ENCODE measurements around the gene VAMP2.

Gene VAMP2

GRCh38 chr17:8118769-8119580 is 43.8 kb downstream of the VAMP2 start:
- peak; percentile 88 to 89 for DNase-seq
- peaks cover 58% of the 10 kb centered on the region for H3K4me1 Mint-ChIP-seq
- peak overlapping the region; percentile 91 to 96 for H3K4me3 Mint-ChIP-seq
- peak; percentile 73 for ATAC-seq
- H3K9me3 Mint-ChIP-seq, result no peaks in the 10 kb centered on the region
- H3K27ac Mint-ChIP-seq, result peak overlapping the region; percentile 95 to 100
- H3K27me3 Mint-ChIP-seq, result peaks cover 61% of the 10 kb centered on the region

GRCh38 chr17:8117980-8118768 is 44.6 kb downstream of the VAMP2 start, which contains the start of gene ALOXE3:
ALOXE3 (minus strand) TSS chr17:8118514; CDS start chr17:8117990, 524 bp downstream.
- Mint-ChIP-seq H3K4me1 (peaks cover 50% of the 10 kb centered on the region), H3K27me3 (peaks cover 61% of the 10 kb centered on the region)
- DNase-seq, result peak in 1 of 2 donors; percentile 31

GRCh38 chr17:8117367-8117979 is 45.3 kb downstream of the VAMP2 start:
- no peaks in the 10 kb centered on the region for H3K9me3 Mint-ChIP-seq
- H3K4me1 Mint-ChIP-seq, result peaks cover 43% of the 10 kb centered on the region
- no peak for ATAC-seq
- DNase-seq, result no peak
- H3K27me3 Mint-ChIP-seq, result peaks cover 59% of the 10 kb centered on the region
- no peak overlapping the region for H3K27ac Mint-ChIP-seq
- H3K4me3 Mint-ChIP-seq, result peak overlapping the region; percentile 91 to 96

More at GRCh38 chr17:8117980-8118768, 44.6 kb downstream of the VAMP2 start, which contains the start of gene ALOXE3:
- peak; percentile 1 for ATAC-seq
- Mint-ChIP-seq H3K4me3 (peak within 1 kb of the TSS; percentile 91 to 96), H3K9me3 (no peaks in the 10 kb centered on the region), H3K27ac (peak within 1 kb of the TSS; percentile 95 to 100)

DNA sequence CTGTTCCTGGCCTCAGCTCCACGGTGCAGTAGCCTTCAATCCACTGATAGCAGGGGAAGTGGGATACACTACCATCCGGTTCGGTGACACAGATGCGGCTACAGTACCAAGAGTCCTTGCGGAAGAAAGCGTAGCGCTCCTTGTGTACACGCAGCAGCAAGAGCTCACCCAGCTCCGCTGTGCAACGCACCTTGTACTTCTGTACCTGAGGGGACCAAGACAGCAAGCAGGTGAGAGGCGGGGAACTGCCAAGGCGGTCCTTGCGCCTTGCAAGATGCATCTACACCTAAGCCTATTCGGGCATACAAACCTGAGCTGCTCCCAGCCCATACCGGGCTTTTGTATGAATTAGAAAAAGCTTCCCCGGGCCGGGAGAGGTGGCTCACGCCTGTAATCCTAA is 46.0 kb downstream of the VAMP2 start:
- peaks cover 39% of the 10 kb centered on the region for H3K4me1 Mint-ChIP-seq
- DNase-seq (no peak), ATAC-seq (no peak)
- peaks cover 61% of the 10 kb centered on the region for H3K27me3 Mint-ChIP-seq
- no peak overlapping the region for H3K27ac Mint-ChIP-seq
- H3K9me3 Mint-ChIP-seq, result no peaks in the 10 kb centered on the region
- no peak overlapping the region for H3K4me3 Mint-ChIP-seq

DNA sequence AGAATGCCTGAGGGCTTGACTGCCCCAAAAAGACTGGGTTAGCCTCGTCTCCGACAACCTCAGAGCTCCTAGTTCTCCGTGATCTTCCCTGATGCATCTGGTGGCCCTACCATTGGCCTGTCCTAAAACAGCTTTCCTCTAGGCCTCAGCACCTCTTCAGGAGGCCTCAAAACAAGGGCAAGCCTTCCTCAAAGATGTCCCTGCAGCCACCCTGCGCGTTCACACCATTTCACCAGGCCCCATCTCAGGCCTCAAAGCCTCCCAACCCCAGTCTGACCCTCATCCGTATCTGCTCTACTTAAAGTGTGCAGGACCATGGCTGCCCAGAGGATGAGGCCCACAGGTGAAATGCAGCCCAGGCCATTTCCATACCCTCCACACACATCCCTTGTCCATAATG is 51.8 kb downstream of the VAMP2 start:
- DNase-seq (no peak), ATAC-seq (no peak)
- no peak overlapping the region for H3K27ac Mint-ChIP-seq
- no peaks in the 10 kb centered on the region for H3K9me3 Mint-ChIP-seq
- peaks cover 6% of the 10 kb centered on the region for H3K4me1 Mint-ChIP-seq
- peaks cover 44% of the 10 kb centered on the region for H3K27me3 Mint-ChIP-seq
- no peak overlapping the region for H3K4me3 Mint-ChIP-seq

DNA sequence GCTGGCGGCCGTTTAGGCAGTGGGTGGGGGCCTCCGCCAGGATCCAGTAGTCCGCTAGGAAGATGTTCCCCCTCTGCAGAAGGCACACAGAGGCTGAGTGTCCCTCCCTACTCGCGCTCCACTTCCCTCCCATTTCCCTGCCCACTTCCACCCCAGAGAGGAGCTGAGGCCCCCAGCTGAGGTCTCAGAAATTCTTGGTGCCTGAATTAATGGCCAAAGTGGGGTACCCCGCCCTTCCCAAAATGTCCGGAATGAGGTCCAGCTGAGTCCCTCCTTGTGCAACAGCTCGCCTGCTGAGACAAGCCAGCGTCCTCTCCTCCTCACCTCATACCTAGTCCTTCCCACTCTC is 52.3 kb downstream of the VAMP2 start:
- H3K4me1 Mint-ChIP-seq, result peaks cover 6% of the 10 kb centered on the region

DNA sequence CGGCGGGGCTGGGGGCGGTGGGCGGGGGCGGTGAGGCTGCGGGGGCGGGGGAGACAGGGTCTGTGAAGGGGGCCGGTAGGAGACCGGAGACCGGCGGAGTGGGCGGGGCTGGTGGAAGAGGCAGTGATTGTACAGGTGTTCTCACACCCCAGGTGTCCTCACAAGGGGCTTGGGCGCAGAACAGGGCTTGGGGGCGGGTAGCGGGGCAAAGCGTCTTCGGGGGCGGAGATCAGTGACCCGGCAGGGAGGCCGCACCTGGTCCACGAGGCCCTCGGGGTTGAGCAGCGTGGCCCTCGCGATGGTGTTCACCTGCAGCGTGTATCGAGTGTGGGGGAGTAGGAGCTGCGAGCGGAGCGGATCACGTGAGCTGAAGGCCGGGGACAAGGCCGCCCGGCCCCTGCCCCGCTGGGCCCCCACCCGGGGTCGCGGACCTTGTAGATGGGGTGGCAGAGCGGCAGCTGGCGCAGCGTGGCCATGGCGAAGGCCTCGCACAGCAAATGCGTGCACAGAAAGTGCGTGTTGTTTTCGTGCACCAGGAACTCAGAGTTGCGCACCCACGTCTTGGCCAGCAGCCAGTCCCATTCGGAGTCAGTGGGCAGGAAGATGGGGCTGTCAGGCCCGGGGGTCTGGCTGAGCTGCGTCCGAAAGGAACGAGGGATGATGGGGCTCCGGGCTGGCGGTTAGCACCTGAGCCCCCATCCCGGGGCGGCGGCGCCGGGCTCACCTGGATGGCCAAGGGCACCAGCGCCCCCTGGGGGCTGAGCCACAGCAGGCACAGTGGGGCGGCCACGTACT is 52.9 kb downstream of the VAMP2 start:
- ATAC-seq, result peak; percentile 95
- Mint-ChIP-seq H3K4me3 (peak overlapping the region; percentile 46 to 66), H3K4me1 (peaks cover 6% of the 10 kb centered on the region)

More for the DNA sequence above, 52.3 kb downstream of the VAMP2 start:
- H3K4me3 Mint-ChIP-seq, result peak overlapping the region in 1 of 2 donors; percentile 66
- ATAC-seq (no peak), DNase-seq (no peak)
- H3K27me3 Mint-ChIP-seq, result peaks cover 40% of the 10 kb centered on the region
- H3K9me3 Mint-ChIP-seq, result no peaks in the 10 kb centered on the region
- H3K27ac Mint-ChIP-seq, result no peak overlapping the region

More for the DNA sequence above, 52.9 kb downstream of the VAMP2 start:
- Mint-ChIP-seq H3K27ac (no peak overlapping the region), H3K27me3 (peaks cover 34% of the 10 kb centered on the region), H3K9me3 (no peaks in the 10 kb centered on the region)
- peak; percentile 78 to 80 for DNase-seq

All from stimulated activated naive CD8-positive, alpha-beta T cell treated with anti-CD3 and anti-CD28 coated beads, Interleukin-15, amount 100 ng/mL, for 72 hours (primary cell).